Breast epithelium (tissue), 3 donors: ENCODE data around the gene CDC20B.

Experiments used
- CTCF ChIP-seq, 3 donors: fragments of 450-650 bp; IDR thresholded peaks; one replicate each; pipeline ENCODE4 v1.5.1; 2016 to 2017; ENCODE audit warnings: antibody characterized with exemption in 3 of 3, mild to moderate bottlenecking in 3 of 3, moderate library complexity in 3 of 3
- POLR2A ChIP-seq: fragments of 450-650 bp; IDR thresholded peaks from one replicate; pipeline ENCODE4 v1.6.1; 2016; ENCODE audit warnings: antibody characterized with exemption, mild to moderate bottlenecking, moderate library complexity
- POLR2AphosphoS5 ChIP-seq, 3 donors: sonication (generic); formaldehyde crosslinking; IDR thresholded peaks; one replicate each; pipeline ENCODE4 v1.6.1; 2017; ENCODE audit warnings: antibody characterized with exemption in 3 of 3

- TF ChIP-seq POLR2AphosphoS5 (IDR thresholded peaks at IDR 0.05) (no peak), POLR2A (no peak), CTCF (IDR thresholded peaks at IDR 0.05) (no peak)
Observed at GRCh38 chr5:55071413-55071812, 101.6 kb downstream of the CDC20B start.
